CD4-positive, alpha-beta T cell treated with Interleukin-21 for 1 hour (primary cell): ENCODE results near the gene NPHP4.

Source experiments
- DNase-seq: peaks from one replicate; pipeline ENCODE4 v3.0.0-alpha.2; 2020

Gene NPHP4

DNA sequence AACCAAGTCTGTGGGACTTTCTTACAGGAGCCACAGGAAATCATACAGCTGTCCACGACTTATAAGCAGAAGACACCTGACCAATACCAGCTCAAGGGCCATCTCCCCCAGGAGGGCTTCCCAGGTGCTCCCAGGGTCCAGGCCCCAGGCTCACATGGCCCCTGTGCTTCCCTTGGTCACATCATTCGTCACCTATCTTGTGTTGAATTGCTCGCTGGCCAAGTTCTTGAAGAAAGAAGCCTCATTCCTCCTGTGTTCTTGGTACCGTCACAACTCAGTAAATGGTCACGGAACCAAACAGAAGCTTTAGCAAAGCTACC lies 3.0 kb downstream of the NPHP4 start:
- no peak for DNase-seq

GRCh38 chr1:5988596-5989285 lies 3.5 kb downstream of the NPHP4 start:
- DNase-seq: no peak

- no peak for DNase-seq
These were observed 6.2 kb downstream of the NPHP4 start for GRCh38 chr1:5986018-5986417.

DNA sequence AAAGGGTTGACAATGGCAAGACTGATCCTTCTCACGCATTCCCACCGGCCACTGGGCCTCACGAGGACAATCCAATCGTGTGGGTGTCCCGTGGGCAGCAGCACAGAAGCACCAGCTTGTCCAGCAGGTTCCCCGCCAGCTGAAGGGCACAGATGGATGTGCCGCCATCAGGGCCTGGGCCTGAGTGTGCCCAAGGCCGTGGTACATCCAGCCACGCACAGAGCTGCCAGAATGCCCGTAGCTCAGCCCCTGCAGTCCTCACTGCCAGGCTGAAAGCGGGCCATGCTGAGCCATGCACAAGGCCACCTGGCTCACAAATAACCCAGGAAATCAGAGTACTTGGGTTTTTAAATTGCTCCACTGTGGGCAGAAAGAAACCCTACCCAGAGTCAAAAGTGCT lies 7.0 kb downstream of the NPHP4 start:
- no peak for DNase-seq

DNA sequence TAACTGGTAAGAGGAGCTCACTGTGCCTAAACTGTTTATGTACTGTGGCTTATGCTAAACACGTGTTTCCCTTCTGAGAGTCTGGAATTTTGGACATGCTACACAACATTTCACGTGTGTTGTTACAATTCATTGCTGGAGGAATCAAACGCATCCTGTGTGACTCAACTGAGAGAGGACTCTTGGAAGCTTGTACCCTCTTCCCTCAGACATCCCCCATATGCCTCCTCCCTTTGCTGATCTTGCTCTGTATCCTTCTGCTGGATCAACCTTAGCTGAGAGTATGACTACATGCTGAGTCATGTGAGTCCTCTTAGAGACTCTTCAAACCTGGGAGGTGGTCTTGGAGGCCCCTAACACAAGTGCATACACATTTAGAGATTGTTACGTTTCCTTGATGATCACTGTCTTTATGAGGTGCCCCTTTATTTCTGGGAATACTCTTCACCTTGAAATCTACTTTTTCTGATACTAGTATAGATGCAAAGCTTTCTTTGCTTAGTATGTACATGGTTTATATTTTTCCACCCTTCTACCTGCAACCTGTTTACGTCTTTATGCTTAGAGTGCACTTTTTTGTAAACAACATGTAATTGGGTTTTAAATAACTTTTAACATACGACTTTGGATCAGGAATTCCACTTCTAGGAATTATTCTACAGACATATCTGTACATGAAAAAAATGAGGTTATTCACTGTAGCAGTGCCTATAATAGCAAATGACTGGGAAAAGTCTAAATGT lies 8.7 kb downstream of the NPHP4 start:
- no peak for DNase-seq

- no peak for DNase-seq
These were observed 9.4 kb downstream of the NPHP4 start for GRCh38 chr1:5982868-5983267.

DNA sequence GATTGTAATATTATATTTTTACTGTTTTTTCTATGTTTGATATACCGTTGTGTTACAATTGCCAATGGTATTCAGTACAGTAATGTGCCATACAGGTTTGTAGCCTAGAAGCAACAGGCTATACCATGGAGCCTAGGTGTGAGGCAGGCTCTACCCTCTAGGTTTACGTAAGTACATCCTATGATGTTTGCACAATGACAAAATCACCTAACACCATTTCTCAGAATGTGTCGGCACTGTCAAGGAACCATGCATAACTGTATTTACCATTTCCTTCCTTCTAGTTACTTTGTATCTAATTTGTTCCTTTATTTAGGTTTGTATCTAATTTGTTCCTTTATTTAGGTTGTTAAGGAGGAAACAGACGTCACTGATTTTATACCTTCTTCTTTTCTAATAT lies 9.9 kb downstream of the NPHP4 start:
- no peak for DNase-seq

- no peak for DNase-seq
These were observed 11.2 kb downstream of the NPHP4 start for GRCh38 chr1:5981009-5981380.

GRCh38 chr1:5980314-5981008 lies 11.8 kb downstream of the NPHP4 start:
- DNase-seq: no peak

DNA sequence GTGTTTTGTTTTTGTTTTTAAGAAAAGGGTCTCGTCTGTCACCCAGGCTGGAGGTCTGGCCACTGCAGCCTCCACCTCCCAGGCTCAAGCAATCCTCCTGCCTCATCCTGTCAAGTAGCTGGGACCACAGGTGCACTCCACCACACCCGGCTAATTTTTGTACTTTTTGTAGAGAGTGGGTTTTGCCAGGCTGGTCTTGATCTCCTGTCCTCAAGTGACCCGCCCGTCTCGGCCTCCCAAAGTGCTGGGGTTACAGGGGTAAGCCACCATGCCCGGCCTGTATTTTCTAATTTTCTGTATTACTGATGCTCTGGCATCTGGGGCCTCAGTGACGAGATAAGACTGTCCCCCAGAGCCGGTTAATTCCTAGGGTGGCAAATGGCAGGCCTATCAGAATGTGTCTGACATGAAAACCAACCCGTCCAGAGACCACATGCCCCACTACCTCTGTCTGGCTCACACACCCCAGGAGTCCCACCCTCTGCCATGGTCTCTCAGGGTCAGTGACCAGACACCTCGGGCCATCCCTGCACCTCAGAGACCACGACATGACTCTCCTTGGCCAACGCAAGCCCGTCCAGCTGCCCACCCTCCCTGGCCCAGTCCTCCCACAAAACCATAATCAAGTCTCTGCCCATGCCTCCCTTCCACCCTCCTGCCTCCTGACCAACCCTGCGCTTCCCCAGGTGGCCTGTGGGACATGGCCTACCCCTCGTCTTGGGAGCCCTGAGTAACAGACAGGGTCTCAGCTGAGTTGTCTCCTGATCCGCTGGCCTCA lies 12.5 kb downstream of the NPHP4 start:
- DNase-seq: no peak

DNA sequence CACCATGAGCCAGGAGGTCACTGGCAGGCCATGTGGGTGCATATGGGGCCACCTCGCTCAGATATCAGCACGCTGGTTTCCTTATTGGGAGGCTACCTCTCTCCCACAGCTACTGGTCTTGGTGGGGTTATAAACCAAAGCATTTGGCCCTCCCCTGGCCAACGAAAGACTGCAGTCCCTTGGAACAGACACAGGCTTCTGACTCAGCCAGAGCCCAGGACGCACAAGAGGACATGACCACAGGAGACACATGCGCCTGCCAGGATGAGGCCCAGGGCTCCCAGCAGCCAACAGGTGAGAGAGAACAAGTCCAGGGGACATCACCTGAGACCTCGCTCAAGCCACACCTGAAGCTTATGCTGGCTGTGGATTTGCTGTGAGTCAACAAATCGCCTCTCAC lies 13.8 kb downstream of the NPHP4 start:
- DNase-seq: no peak

- no peak for DNase-seq
These were observed 14.5 kb downstream of the NPHP4 start for GRCh38 chr1:5977494-5978444.

GRCh38 chr1:5976726-5977493 lies 15.3 kb downstream of the NPHP4 start:
- no peak for DNase-seq

GRCh38 chr1:5976231-5976630 lies 16.0 kb downstream of the NPHP4 start:
- no peak for DNase-seq

- DNase-seq: peak; percentile 58
These were observed 16.9 kb downstream of the NPHP4 start for GRCh38 chr1:5975133-5975880.

GRCh38 chr1:5974631-5975030 lies 17.6 kb downstream of the NPHP4 start:
- no peak for DNase-seq

- no peak for DNase-seq
These were observed 18.5 kb downstream of the NPHP4 start for GRCh38 chr1:5973771-5974170.

DNA sequence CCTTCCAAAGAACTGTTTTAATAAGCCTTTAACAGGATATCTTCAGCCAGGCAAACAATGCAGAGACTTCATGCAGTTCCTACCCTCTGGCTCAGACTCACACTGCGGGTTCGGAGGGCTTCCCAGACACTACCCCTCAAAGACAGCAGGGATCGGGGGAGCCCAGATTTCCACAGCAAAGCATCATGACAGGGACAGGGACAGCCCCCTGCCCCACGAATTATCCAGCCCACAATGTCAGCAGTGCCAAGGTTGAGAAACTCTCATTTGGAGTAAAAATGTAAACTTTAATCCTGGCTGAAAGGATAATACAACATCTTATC lies 20.1 kb downstream of the NPHP4 start:
- DNase-seq: no peak

GRCh38 chr1:5971471-5972197 lies 20.6 kb downstream of the NPHP4 start:
- no peak for DNase-seq

DNA sequence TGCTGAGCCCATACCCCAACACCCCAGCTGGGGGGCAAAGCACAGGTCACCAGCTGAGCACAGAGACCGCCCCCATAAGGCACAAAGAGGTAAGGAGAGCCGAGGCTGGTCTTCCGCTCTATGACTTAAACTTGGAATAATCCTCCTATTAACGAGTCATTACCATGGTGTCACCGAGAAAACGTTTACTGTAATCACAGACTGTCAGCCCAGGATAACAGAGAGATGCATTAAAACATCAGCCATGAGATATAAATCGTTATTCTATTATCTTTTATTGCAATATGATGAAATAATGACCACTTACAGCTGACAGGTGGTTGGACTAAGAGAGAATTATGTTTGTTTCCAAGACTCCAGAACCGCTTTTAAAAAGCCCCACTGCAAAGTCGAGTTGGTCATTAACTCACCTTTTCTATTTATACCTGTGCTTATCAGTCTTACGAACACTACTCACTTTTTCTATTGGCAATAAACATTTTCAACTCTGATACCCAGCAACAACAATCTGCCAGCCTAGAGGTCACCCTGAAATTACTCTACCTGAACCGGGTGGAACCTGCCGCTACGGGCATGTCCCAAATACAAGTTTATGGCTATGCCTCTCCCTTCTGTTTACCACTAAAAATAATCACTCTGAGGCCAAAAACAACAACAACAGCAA lies 21.5 kb downstream of the NPHP4 start:
- no peak for DNase-seq
